Endodermal cell (in vitro differentiated cells): ENCODE data around the gene NGEF. TPM values are rescaled to one million over a fixed set of nuclear protein-coding genes. Genes with fewer than 3 reads are reported as not detected.

Experiments used
- DNase-seq: peaks from one replicate; pipeline ENCODE4 v3.0.0-alpha.2; 2017
- H3K27ac ChIP-seq: 2 replicates; pipeline ENCODE4 v1.5.1; 2013; ENCODE audit warnings: mild to moderate bottlenecking, low read depth, low read length, moderate library complexity
- H3K27me3 ChIP-seq: 2 replicates; pipeline ENCODE4 v1.6.1; 2013; ENCODE audit warnings: mild to moderate bottlenecking, low read length, moderate library complexity; ENCODE audit not compliant: insufficient read depth, control insufficient read depth, poor library complexity, severe bottlenecking
- H3K36me3 ChIP-seq: 2 replicates; pipeline ENCODE4 v1.7.0; 2013; ENCODE audit warnings: mild to moderate bottlenecking, low read length, moderate library complexity; ENCODE audit not compliant: control insufficient read depth, insufficient read depth
- H3K4me1 ChIP-seq: one replicate; pipeline ENCODE4 v1.7.0; 2013; ENCODE audit warnings: low read length; ENCODE audit not compliant: control insufficient read depth, insufficient read depth
- H3K4me3 ChIP-seq: 2 replicates; pipeline ENCODE4 v1.5.1; 2013; ENCODE audit warnings: mild to moderate bottlenecking, low read length, moderate library complexity
- H3K9ac ChIP-seq: 2 replicates; pipeline ENCODE4 v1.6.1; 2013; ENCODE audit warnings: mild to moderate bottlenecking, low read length, moderate library complexity; ENCODE audit not compliant: poor library complexity, severe bottlenecking; ENCODE audit errors: extremely low read depth
- H3K9me3 ChIP-seq: 2 replicates; pipeline ENCODE4 v1.6.1; 2013; ENCODE audit warnings: mild to moderate bottlenecking, low read length, moderate library complexity; ENCODE audit not compliant: control insufficient read depth
- H3K27ac Mint-ChIP-seq: 2 replicates; pipeline ENCODE4 v1.8.0; 2020; ENCODE audit warnings: mixed read lengths
- H3K27me3 Mint-ChIP-seq: 2 replicates; pipeline ENCODE4 v1.8.0; 2021; ENCODE audit warnings: mild to moderate bottlenecking, mixed read lengths; ENCODE audit not compliant: insufficient read depth
- H3K36me3 Mint-ChIP-seq: 2 replicates; pipeline ENCODE4 v1.8.0; 2020; ENCODE audit warnings: low read depth, mixed read lengths
- H3K4me1 Mint-ChIP-seq: 2 replicates; pipeline ENCODE4 v1.8.0; 2020; ENCODE audit warnings: mixed read lengths
- H3K4me3 Mint-ChIP-seq: 2 replicates; pipeline ENCODE4 v1.8.0; 2020; ENCODE audit warnings: mild to moderate bottlenecking, moderate library complexity, mixed read lengths
- H3K9me3 Mint-ChIP-seq: 2 replicates; pipeline ENCODE4 v1.8.0; 2020; ENCODE audit warnings: mild to moderate bottlenecking, mixed read lengths
- CTCF ChIP-seq: fragments of 200-600 bp; sonication (generic); conservative IDR thresholded peaks from 2 replicates; pipeline ENCODE4 v1.5.0; 2021; ENCODE audit warnings: antibody characterized with exemption, mild to moderate bottlenecking
- WGBS, 2 experiments: methylation state at CpG; one replicate each; pipeline versions ENCODE4 v1.1.5 to v1.1.7; 2013; ENCODE audit warnings: missing lambda C conversion rate in 2 of 2, mixed read lengths in 1 of 2; ENCODE audit not compliant: insufficient coverage in 1 of 2, insufficient read length in 1 of 2; 5-methylcytosine and 5-hydroxymethylcytosine counted together
- total RNA-seq, 2 donors: library from RNA; stranded (reverse); fragmentation: NEBNext Ultra II Directional in 1 of 2; extraction: Animal tissue kit (Norgen Biotek cat#: 25700) in 1 of 2; gene quantifications; 2 replicates in 1 of 2; 3 replicates in 1 of 2; pipeline ENCODE4 v1.2.1, GENCODE V29; 2021

NGEF gene
- total RNA-seq, 2 donors from 2014 or later: 1.8 to 2.9 TPM

GRCh38 chr2:232875256-232876121 is 137.6 kb downstream of the NGEF start:
- Mint-ChIP-seq H3K27me3 (peaks cover 29% of the 10 kb centered on the region), H3K36me3 (no peaks in the 10 kb centered on the region), H3K9me3 (no peaks in the 10 kb centered on the region), H3K27ac (no peak overlapping the region), H3K4me1 (no peaks in the 10 kb centered on the region), H3K4me3 (peak overlapping the region; percentile 45)
- Histone ChIP-seq H3K27ac (no peak overlapping the region), H3K4me1 (no peaks in the 10 kb centered on the region), H3K4me3 (no peak overlapping the region), H3K9me3 (no peaks in the 10 kb centered on the region), H3K36me3 (no peaks in the 10 kb centered on the region), H3K9ac (no peak overlapping the region), H3K27me3 (peaks cover 20% of the 10 kb centered on the region)
- no peak for TF ChIP-seq CTCF
- DNase-seq: peak; percentile 68
- WGBS, 2 experiments: 39 to 53% methylated on average over 12 to 34 of the region's 37 CpGs

GRCh38 chr2:232874677-232875223 is 138.3 kb downstream of the NGEF start:
- Histone ChIP-seq H3K9ac (no peak overlapping the region), H3K27me3 (peaks cover 20% of the 10 kb centered on the region), H3K4me3 (no peak overlapping the region), H3K9me3 (no peaks in the 10 kb centered on the region), H3K27ac (no peak overlapping the region), H3K36me3 (no peaks in the 10 kb centered on the region), H3K4me1 (no peaks in the 10 kb centered on the region)
- TF ChIP-seq CTCF: no peak
- H3K4me1 Mint-ChIP-seq: peaks cover 2% of the 10 kb centered on the region
- peaks cover 30% of the 10 kb centered on the region for H3K27me3 Mint-ChIP-seq
- no peak overlapping the region for H3K27ac Mint-ChIP-seq
- H3K36me3 Mint-ChIP-seq: no peaks in the 10 kb centered on the region
- DNase-seq: no peak
- no peaks in the 10 kb centered on the region for H3K9me3 Mint-ChIP-seq
- peak overlapping the region; percentile 45 for H3K4me3 Mint-ChIP-seq
- WGBS, 2 experiments: 93 to 95% methylated on average over 12 to 16 of the region's 16 CpGs

- Histone ChIP-seq H3K27me3 (peaks cover 20% of the 10 kb centered on the region), H3K9ac (no peak overlapping the region), H3K4me3 (no peak overlapping the region), H3K4me1 (no peaks in the 10 kb centered on the region), H3K36me3 (no peaks in the 10 kb centered on the region), H3K9me3 (no peaks in the 10 kb centered on the region), H3K27ac (no peak overlapping the region)
- 89 to 94% methylated on average over 4 to 6 of the region's 6 CpGs for WGBS, 2 experiments
- no peak for DNase-seq
- no peaks in the 10 kb centered on the region for H3K36me3 Mint-ChIP-seq
- peaks cover 31% of the 10 kb centered on the region for H3K27me3 Mint-ChIP-seq
- no peak overlapping the region for H3K27ac Mint-ChIP-seq
- H3K4me3 Mint-ChIP-seq: no peak overlapping the region
- peaks cover 7% of the 10 kb centered on the region for H3K4me1 Mint-ChIP-seq
- no peaks in the 10 kb centered on the region for H3K9me3 Mint-ChIP-seq
- TF ChIP-seq CTCF: no peak
These were observed 139.0 kb downstream of the NGEF start for GRCh38 chr2:232873909-232874641.
